ENCODE measurements around the gene HPSE2.

Gene HPSE2

GRCh38 chr10:98489561-98490481 is 745.8 kb downstream of the HPSE2 start:
- DNase-seq (ENCODE audit: low spot score) = no peak

DNA sequence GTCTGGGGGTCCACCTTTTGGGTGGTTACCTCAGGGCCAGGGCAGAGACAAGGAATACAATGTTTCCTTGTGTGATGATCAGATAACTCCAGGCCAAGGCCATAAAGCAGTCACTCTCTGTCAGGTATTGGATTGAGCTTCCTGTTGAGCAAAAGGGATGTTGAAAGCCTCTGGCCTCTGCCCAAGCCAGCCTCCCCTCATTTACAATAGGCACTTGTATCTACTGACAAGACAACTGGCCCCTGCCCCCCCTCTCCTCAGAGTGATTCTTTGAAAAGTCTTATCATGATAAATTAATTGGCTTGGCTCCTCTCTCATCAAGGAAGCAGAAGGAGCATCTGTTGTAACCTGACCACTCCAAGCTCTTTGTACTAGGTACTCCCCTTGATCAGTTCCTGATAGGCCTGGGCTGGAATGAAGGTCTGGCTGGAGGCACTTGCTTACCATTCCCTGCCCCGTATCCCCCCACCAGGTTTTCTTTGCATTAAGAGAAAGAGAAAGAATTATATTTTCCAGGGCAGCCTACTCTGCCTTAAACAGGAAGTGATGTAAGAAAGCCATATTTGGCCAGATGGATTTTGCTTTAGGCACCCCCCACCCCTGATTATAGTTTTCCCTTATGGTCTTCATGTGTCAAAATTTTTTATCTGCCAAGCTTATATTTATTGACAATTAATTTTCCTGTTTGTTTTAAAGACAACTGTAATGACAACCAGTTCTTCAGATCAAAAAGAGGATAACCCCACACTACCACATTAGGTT is 746.8 kb downstream of the HPSE2 start:
- no peak for DNase-seq (ENCODE audit: low spot score)

DNA sequence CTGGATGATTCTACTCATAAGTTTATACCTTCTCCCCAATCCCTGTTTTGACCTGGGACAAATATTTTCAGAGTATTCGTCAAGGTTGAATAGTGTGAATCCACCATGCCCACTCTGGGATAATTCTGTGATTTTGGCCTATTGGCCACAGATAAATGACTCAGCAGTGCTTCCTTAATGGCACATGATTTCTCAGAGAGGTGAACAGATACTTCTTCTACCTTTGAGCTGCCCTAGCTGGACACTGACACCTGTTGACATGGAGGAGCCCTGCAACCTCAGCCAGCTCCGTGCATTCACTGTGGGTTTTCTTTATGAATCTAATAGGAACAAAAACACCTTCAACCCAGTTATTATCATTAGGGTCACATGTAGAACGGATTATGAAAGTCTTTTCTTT is 748.0 kb downstream of the HPSE2 start:
- no peak for DNase-seq (ENCODE audit: low spot score)

- no peak for DNase-seq (ENCODE audit: low spot score)
Observed at GRCh38 chr10:98486421-98486820, 749.2 kb downstream of the HPSE2 start.

- DNase-seq (ENCODE audit: low spot score) = no peak
Observed at GRCh38 chr10:98485959-98486358, 749.7 kb downstream of the HPSE2 start.

DNA sequence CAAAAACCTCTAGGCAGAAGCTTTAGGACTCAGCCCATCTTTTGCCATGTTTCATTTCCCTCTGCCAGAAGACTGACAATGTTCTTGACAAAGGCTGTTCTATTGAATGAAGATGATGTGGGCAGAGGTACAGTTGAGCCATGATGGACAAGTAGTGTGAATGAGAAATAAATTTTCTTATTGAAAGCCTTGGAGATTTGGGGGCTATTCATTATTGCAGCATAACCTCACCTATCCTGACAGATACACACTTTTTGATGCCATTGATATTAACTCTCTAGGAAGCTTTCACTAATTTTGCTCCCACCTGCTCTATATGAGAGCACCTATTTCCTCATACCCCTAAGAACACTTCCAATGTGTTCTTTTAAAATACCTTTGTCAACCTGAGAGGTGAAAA is 752.0 kb downstream of the HPSE2 start:
- no peak for DNase-seq (ENCODE audit: low spot score)

DNA sequence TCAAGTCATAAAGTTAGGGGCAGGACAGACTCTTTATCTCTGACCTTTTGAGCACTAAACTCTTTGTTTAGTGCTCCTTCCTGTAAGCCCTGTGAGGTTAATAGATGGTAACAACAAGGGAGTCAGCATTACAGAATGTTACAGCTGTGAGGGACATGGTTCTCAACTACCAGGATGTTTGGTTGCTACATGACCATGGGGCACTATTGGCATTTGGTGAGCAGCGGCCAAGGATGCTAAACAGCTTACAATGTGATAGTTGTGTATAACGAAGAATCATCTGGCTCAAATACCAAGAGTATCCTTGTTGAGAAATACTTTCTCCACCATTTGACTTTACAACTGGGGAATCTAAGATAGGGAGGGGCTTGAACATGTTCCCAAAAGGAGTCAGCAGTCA is 753.6 kb downstream of the HPSE2 start:
- no peak for DNase-seq (ENCODE audit: low spot score)

DNA sequence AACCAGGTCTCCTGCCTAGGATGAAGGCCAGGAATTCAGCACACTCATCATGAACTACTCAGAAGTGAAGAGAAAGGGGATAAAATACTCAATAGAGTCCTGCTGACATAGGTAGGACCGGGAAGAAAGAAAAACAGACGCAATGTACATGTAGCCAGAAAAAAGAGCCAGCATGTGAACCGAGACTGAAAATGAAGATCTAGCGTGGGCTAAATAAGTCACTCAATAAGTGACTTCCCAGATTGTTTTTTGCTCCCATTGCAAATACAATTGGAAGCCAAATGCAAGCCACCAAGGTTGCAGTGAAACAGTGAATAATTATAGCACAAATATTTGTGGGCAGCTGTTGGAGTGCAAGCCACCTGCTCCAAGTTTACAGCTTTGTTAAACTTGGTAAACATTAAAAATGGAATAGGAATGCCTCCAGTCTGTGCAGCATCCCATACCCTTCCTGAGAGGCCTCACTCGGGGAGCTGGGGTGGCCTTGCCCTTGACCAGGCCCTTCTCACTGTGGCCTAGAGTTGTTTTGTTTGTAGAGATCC is 754.2 kb downstream of the HPSE2 start:
- no peak for DNase-seq (ENCODE audit: low spot score)

DNA sequence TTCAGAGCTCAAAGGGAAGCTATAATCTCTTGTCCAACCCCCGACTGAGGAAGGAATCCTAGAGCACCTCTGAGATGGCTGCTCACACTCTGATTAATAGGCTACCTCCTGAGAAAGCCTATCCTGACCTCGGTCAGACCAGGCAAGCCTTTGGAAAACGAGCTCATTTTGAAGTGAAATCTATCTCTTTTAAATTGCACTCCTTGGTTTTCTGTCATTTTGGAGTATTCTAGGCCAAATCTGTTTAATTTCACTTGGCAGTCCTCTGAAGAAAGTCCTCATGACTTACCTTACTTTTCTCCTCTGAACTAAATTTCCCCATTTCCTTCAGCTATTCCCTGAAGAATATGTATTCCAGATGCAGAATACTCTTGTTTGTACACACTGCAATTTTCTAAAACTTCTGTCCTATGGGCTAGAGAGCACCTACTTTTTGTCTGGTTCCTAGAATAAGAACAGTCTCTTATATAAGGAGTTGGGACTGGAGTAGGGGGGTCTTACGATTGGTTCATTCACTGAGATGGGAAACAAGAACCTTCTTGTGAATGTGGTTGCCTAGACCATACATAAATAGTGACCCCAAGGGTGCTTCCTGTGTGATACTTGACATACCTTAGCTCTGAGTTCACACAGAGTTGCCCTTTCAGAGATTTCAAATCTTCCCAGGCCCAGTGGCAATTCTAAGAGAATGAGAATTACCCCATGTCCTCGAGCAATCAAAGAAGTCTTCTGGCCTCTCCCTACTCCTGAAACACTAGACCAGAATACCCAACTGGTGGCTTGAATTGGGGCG is 757.0 kb downstream of the HPSE2 start:
- no peak for DNase-seq (ENCODE audit: low spot score)

- DNase-seq (ENCODE audit: low spot score) = no peak
Observed at GRCh38 chr10:98477861-98478260, 757.8 kb downstream of the HPSE2 start.

DNA sequence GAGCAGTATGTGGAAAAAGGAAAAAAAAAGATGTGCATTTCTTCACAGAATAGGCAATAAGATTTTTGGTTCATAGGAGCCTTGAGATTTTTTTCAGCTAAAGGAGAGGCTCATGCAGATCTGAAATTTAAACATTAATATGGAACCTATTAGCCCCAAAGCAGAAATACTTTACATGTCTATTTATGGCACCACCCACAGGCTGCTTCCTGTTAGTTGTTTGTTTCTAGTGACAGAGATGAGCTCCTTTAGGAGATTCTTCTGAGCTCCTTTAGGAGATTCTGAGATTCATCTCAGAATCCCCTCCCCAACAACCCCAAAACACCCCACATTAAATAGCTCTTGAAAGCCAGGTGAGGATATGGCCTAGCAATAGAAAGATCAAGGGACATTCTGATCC is 761.0 kb downstream of the HPSE2 start:
- no peak for DNase-seq (ENCODE audit: low spot score)

- DNase-seq (ENCODE audit: low spot score) = no peak
Observed at GRCh38 chr10:98472196-98472595, 763.5 kb downstream of the HPSE2 start.

- DNase-seq (ENCODE audit: low spot score) = no peak
Observed at GRCh38 chr10:98470850-98471249, 764.8 kb downstream of the HPSE2 start.

GRCh38 chr10:98469001-98469931 is 766.4 kb downstream of the HPSE2 start:
- DNase-seq (ENCODE audit: low spot score) = no peak

DNA sequence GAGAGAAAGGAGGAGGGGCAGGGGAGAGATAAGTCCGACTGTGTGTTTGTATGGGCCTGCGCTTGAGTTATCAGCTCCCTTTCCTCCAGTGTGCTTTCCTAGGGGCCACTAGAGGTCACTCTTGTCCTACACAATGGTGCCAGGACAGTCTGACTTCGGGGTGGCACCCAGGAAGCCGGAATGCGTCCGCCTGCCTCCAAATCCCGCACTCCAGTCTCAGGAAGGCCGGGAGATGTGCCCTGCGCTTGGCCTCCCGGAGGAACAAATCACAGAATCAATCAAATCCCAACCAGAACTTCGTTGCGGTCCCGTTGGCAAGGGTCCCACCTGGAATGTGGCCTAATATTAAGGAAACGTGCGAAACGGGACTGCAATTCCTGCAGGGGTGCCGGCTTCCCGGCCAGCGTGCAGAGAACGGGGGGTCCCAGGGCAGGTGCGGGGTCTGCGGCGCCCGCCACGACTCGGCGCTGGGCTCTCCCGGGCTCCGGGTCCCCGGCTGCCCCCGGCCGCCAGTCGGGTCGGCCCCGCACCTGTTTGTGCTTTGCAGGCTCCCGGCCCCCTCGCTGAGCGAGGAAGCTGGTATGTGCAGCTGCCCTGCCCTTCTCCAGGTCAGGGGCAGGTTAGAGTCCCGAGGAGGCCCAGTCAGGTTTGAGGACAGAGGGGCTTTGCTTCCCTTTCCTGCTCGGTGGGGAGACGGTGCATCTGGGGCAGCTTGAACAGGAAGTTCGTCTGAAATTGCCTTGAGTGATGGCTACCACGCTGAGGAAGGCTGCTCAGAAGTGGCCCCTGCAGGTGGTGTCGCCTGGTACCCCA is 767.9 kb downstream of the HPSE2 start:
- DNase-seq (ENCODE audit: low spot score) = peak; percentile 75

- DNase-seq (ENCODE audit: low spot score) = no peak
Observed at GRCh38 chr10:98466861-98467505, 768.7 kb downstream of the HPSE2 start.

- DNase-seq (ENCODE audit: low spot score) = no peak
Observed at GRCh38 chr10:98465866-98466265, 769.8 kb downstream of the HPSE2 start.

GRCh38 chr10:98463976-98464754 is 771.5 kb downstream of the HPSE2 start:
- DNase-seq (ENCODE audit: low spot score) = no peak

GRCh38 chr10:98463016-98463415 is 772.6 kb downstream of the HPSE2 start:
- DNase-seq (ENCODE audit: low spot score) = no peak
